ENCODE results near the gene TMEM40.
"Not testable (repeated sequence)": the region's sequence is repeated elsewhere in the genome, so short reads cannot be mapped to it uniquely, and the experiment has no call there.

TMEM40 gene

DNA sequence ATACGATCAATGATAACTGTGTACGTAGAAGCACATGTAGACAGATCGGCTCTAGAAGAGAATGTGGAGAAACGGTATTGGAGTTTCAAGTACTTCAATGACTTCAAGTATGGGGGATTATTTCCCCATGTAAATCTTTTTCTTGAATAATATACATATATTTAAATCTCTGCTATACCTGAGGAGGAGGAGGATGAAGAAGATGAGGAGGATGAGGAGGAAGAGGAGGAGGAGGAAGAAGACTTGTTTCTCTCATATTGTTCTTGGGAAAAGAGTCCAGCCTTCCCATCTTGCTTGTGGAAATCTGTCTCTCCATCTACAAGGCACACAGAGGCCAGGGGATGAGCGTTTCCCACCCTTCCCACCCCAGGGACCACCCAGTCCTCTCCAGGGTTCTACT, 10.6 kb downstream of the TMEM40 start:
- no peak for DNase-seq

- no peak for DNase-seq
Measured at GRCh38 chr3:12746419-12746818, 12.6 kb downstream of the TMEM40 start.

DNA sequence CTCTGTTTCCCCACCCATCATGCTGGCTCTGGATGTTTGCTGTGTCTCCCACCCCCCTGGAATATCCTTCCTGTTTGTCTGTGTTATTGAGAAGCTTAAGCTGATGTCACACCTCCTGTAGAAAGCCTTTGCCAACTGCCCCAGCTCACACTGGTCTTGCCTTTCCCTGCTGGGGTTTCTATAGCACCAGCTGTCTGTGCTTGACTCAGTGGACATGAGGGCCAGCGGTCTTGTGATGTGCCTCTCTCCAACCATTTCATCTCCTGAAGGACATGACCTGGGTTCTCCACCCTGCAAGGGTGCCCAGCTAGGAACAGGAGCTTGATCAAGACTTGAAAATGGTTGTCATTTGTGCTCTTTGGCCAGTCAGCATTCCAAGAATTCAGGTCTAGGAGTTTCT, 14.7 kb downstream of the TMEM40 start:
- no peak for DNase-seq

- DNase-seq: no peak
Measured at GRCh38 chr3:12743583-12743982, 15.5 kb downstream of the TMEM40 start.

GRCh38 chr3:12742330-12743107, 16.5 kb downstream of the TMEM40 start:
- DNase-seq: no peak

DNA sequence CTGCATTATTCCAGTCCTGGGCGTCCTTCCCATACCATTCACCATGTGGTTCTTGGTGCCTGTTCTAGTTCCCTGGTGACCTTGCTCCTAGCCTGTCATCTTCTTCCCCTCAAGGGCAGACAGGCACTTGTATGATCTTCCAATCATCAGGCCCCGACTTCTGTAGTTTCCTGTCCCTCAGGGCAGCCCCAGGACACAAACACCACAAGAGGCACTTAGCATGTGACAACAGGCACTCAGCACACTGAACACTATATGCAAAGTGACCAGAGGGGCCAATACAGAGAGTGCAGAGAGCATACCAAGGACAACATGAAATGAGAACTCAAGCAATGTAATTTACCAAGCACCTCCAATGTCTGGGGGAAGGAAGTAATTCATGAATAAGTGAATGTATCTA, 17.9 kb downstream of the TMEM40 start:
- no peak for DNase-seq

DNA sequence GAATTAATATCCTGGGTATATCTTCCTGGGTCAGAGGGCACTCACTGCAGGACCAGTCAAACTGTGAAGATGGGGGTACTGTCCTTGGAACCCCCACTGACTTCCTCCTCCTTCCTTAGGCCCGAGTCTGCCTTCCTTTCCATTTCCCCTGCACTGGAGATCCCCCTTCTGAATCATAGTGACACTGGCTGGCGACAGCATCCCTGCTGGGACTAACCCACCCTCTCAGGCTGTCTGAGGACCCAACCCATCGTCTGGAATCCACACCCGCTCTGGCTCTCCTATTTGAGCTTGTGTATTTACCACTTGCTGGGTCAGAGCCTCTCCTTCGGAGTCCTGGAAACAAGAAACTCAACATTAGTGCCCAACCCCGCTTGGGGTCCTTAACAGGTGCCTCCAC, 21.2 kb downstream of the TMEM40 start:
- DNase-seq: no peak

DNA sequence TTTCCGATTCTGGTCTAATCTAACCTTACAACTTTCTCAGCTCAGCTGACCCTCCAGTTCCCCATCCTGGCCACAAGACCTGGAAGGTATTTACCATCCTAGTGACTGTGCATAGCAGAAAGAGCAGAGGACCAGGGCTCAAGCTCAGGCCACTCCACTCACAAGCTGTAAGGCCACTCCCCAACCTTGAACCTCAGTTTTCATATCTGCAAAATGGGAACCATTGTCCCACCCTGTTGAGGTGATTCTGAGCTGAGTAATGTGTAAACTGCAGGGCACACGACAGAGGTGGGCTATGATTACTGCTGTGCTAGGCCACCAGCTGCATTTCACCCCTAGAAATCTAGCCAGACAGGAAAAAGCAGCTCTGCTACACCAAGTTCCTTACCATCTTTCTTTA, 21.7 kb downstream of the TMEM40 start:
- DNase-seq: no peak

- DNase-seq: no peak
Measured at GRCh38 chr3:12734960-12735359, 24.1 kb downstream of the TMEM40 start.

DNA sequence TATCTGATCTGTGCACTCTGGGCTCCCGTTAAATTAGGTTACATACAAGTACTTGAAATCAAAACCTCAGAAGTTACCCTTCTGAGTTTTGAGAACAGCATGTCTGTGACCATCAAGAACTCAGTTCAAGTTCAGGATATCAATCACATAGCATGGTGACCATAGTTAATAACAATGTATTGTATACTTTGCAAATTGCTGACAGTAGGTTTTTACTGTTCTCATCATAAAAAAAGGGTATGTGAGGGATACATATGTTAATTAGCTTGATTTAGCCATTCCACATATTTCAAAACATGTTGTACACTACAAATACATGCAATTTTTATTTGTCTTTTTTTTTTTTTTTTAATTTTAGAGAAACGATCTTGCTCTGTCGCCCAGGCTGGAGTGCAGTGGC, 25.5 kb downstream of the TMEM40 start:
- no peak for DNase-seq

DNA sequence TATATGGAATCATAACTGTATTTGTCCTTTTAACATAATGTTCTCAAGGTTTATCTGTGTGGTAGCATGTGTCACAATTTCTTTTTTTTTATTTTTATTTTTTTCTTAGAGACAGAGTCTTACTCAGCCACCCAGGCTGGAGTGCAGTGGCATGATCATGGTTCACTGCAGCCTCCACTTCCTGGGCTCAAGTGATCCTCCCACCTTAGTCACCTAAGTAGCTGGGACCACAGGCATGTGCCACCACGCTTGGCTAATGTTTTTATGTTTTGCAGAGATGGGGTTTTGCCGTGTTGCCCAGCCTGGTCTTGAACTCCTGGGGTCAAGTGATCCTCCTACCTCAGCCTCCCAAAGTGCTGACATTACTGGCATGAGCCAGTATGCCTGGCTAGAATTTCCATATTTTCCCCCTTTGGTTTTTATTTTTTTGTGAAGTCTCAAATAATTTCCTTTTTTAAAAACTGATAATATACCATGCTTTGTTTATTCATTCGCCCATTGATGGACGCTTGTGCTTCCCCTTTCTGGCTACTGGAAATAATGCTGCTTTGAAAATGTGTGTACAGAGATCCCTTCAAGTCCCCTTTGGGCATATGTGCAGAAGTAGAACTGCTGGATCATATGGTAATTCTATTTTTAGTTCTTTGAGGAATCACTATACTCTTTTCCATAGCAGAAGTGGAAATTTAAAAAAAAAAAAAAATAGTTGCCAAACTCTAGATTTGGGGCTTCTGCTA, 28.4 kb downstream of the TMEM40 start:
- no peak for DNase-seq

DNA sequence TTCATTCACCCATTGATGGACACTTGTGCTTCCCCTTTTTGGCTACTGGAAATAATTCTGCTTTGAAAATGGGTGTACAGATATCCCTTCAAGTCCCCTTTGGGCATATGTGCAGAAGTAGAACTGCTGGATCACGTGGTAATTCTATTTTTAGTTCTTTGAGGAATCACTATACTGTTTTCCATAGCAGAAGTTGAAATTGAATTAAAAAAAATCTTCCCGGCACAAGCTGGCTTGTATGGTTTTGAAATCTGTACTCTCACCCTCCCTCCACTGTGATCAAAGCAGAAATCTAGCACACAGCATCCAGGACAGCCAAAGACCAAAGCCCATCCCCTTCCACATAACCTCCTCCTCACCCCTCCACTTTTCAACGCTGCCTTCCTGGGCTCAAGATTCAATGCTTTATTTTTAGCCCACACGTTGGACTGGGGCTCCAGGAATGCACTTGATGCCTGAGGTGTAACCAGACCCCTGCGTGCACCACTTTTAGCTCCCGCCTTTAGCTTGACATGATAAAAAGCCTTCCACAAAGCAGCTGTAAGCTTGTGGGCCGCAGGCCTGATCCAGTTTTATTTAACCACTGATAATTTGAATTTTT, 29.9 kb downstream of the TMEM40 start:
- DNase-seq: no peak

DNA sequence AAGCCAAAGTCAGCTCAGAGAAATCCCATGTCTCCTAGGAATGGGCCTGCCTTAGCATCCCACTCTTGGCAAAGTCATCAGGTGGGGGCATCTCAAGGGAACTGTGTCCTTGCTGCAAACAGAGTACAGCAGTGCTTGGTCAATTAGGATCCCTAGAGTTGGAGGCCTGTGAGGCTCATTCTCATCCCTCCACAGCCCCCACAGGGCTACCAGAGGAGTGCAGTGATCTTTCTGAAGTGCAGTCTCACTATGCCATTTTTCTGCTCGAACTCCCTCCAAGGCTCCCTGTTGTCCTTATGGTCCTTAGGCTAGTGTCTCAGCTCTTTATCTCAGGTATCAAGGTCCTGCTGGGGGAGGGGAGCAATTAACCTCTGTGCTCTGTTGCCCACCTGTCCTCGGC, 31.1 kb downstream of the TMEM40 start:
- no peak for DNase-seq

DNA sequence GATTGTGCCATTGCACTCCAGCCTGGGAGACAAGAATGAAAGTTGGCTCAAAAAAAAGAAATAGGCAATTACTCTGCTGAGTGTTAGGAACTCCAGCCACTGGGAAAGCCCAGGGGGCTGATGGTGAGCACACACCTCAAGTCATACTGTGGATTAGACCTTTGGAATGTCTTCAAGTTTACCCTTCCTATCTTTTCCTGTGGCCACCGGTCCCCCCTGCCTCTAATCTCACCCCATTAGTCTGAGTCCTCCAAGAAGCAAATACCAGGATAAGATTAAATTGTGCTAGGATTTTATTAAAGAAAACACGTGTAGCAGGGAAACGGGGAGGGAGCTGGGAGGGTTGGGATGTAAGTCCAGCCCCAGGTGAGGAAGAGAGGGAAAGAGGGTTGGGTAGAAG, 31.6 kb downstream of the TMEM40 start:
- no peak for DNase-seq

GRCh38 chr3:12725436-12725835, 33.6 kb downstream of the TMEM40 start:
- no peak for DNase-seq

DNA sequence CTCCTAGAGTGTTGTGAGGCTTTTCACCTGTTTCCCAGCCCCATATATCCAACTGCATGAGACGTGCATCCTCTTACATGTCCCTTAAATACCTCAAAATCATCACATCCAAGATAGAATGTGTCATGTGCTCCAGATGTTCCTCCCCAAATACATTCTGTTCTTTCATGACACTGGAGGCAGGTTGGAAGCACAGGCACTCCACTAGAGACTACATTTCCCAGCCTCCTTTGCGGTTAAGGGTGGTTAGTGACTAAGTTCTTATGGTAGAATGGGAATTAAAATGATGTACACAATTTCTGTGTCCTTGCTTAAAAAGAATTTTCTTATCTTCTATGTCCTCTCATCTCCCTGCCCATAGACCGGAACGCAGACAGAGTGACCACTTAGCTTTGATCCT, 34.3 kb downstream of the TMEM40 start:
- no peak for DNase-seq

DNA sequence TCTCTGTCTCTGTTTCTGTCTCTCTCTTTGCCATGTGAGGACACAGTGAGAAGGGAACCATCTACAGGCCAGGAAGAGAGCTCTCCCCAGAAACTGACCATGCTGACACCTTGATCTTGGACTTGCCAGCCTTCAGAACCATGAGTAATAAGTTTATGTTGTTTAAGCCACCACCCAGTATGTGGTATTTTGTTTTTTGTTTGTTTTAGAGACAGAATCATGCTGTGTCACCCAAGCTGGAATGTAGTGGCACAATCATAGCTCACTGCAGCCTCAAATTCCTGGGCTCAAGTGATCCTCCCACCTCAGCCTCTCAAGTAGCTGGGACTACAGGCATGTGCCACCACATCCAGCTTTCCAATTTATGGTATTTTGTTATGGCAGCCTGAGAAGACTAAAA, 35.7 kb downstream of the TMEM40 start:
- DNase-seq: not testable (repeated sequence)

DNA sequence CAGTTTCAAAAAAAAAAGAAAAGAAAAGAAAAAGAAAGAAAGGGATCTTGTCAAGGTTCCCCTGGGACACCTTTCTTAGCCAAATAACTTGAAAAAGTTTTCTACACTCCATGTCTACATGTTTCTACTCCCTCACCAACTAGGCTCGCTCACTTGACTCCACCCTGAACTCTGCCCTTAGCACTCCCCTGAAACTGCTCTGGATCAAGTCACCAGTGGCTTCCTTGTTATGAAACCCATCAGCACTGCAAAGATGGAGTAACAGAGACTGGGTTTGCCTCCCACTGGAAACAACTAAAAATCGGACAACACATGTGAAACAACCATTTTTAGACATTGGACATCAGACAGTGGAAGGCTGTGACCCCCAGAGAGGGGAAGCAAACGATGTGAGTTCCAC, 36.8 kb downstream of the TMEM40 start:
- DNase-seq: no peak

DNA sequence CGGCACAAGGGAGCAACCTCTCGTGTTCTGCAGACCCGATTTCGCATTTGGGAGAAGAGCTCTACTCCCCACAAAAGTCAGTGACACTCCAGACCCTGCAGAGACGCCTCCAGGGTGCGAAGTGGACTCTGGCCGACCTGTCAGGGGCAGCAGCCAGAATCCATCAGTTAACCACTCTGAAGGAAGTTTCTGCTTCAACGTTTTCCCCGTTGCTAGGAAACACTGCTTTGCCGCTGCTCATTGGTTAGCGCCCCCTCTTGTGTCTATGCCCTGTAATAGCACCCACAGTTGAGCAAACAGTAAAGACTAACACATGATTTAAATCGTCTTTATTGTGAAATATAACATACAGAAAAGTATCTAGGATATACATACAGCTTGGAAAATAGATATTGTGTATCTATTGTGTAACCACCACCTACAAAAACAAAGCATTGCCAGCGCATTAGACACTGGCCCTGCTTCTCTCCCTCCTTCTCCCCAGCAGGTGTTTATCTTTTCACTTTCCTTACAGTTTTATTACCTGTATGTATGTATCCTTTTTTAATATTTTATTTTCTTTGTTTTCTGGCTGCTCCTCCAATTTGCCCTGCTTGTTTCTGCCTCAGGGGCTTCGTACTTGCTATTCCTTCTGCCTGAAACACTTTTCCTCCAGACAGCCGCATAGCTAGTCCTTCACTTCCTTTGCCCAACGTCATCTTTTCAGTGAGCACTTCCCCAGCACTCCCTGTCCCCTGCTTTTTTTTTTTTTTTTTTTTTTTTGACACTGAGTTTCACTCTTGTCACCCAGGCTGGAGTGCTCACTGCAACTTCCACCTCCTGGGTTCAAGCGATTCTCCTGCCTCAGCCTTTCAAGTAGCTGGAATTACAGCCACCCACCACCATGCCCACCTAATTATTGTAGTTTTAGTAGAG, 38.8 kb downstream of the TMEM40 start:
- peak; percentile 80 for DNase-seq

- DNase-seq: no peak
Measured at GRCh38 chr3:12719541-12719940, 39.5 kb downstream of the TMEM40 start.

GRCh38 chr3:12716605-12717151, 42.4 kb downstream of the TMEM40 start:
- no peak for DNase-seq

DNA sequence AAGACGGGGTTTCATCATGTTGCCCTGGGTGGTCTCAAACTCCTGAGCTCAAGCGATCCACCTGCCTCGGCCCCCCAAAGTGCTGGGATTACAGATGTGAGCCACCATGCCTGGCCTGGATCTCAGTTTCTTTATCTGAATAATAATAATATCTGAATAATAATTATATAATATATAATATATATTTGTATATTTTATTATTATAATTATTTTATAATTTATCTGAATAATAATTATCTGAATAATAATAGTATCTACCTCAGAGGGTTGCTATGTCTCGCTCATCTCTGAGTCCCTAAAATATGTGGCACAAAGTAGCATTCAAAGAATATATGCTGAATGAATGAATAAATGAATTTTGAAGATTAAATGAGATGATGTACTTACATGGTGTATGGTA, 44.8 kb downstream of the TMEM40 start:
- no peak for DNase-seq

DNA sequence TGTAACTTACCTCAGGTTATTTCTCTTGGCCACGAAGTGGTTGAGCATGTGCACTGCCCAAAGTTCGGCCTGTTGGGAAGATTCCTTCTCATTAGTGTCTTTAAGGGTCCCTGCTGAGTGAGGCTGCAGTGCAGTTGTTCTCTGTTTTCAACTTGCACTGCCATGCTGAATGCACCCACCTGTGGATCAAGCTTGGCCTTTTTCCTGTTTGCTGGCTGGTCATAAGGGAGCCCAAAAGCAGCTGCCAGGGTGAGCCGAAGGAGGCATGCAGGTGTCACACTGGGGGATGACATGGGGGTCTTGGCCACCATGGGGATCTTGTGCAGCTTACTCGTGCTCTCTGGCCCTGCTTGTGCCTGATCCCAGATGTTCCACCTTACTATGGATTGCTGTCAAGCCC, 49.0 kb downstream of the TMEM40 start:
- no peak for DNase-seq
